ENCODE measurements around the gene SYTL2.

GRCh38 chr11:85721191-85721590, 89.8 kb downstream of the SYTL2 start:
- TF ChIP-seq EP300 (IDR thresholded peaks at IDR 0.05) (no peak), CTCF (IDR thresholded peaks at IDR 0.05) (no peak), POLR2A (IDR thresholded peaks at IDR 0.05) (no peak)

All from tibial nerve (tissue), 4 donors.